ENCODE data around the gene FMNL2.
A peak's percentile ranks its signal among the peaks of the same experiment; 100 is the strongest.

Gene FMNL2

GRCh38 chr2:152499331-152499816 lies 164.4 kb downstream of the FMNL2 start:
- Histone ChIP-seq H3K27ac (peak overlapping the region; percentile 21 to 91 (median 55); a peak in 19 of 22 replicates), H3K4me1 (peaks cover 0 to 98% (median 29%) of the 10 kb centered on the region in 10 experiments; a peak in 16 of 20 replicates), H3K4me2 (peak overlapping the region in 8 of 11 experiments; percentile 0 to 89 (median 40); a peak in 16 of 22 replicates), H3K9me3 (replicated peaks in 1 of 11) (peaks cover 0 to 52% (median 41%) of the 10 kb centered on the region in 11 experiments; a peak in 18 of 22 replicates), H3K27me3 (no peaks in the 10 kb centered on the region), H3K9ac (peak overlapping the region in 4 of 11 experiments; percentile 12 to 71 (median 64); a peak in 7 of 22 replicates), H3K4me3 (0 out of 20 replicates have a peak overlapping the region, but pooled peaks of 1 of the 10 experiments have one; percentile 6), H3K36me3 (peaks cover 5 to 66% (median 35%) of the 10 kb centered on the region in 11 experiments; a peak in 19 of 22 replicates), H4K20me1 (peaks cover 0 to 99% (median 48%) of the 10 kb centered on the region in 11 experiments; a peak in 9 of 22 replicates)
- TF ChIP-seq Cebpa-rat (IDR thresholded peaks at IDR 0.05) = no peak

- peak overlapping the region in 5 of 11 experiments; percentile 7 to 71 (median 60); a peak in 7 of 22 replicates for H3K9ac ChIP-seq
- H3K4me1 ChIP-seq = peaks cover 0 to 98% (median 33%) of the 10 kb centered on the region in 10 experiments; a peak in 16 of 20 replicates
- TF ChIP-seq Cebpa-rat (IDR thresholded peaks at IDR 0.05) = no peak
- peak overlapping the region in 7 of 11 experiments; percentile 8 to 89 (median 42); a peak in 11 of 22 replicates for H3K4me2 ChIP-seq
- peaks cover 5 to 60% (median 30%) of the 10 kb centered on the region in 11 experiments; a peak in 19 of 22 replicates for H3K36me3 ChIP-seq
- peaks cover 0 to 47% (median 33%) of the 10 kb centered on the region in 11 experiments; a peak in 18 of 22 replicates for H3K9me3 ChIP-seq (replicated peaks in 1 of 11)
- peaks cover 0 to 98% (median 46%) of the 10 kb centered on the region in 11 experiments; a peak in 9 of 22 replicates for H4K20me1 ChIP-seq
- H3K4me3 ChIP-seq = 0 out of 20 replicates have a peak overlapping the region, but pooled peaks of 1 of the 10 experiments have one; percentile 6
- peak overlapping the region; percentile 10 to 91 (median 55); a peak in 20 of 22 replicates for H3K27ac ChIP-seq
- no peaks in the 10 kb centered on the region for H3K27me3 ChIP-seq
Measured at GRCh38 chr2:152499896-152500735, 165.1 kb downstream of the FMNL2 start.

- Histone ChIP-seq H3K36me3 (peaks cover 5 to 58% (median 30%) of the 10 kb centered on the region in 11 experiments; a peak in 19 of 22 replicates), H3K27me3 (no peaks in the 10 kb centered on the region), H3K4me1 (peaks cover 5 to 98% (median 38%) of the 10 kb centered on the region in 10 experiments; a peak in 19 of 20 replicates), H3K27ac (peak overlapping the region in 9 of 11 experiments; percentile 6 to 91 (median 56); a peak in 10 of 22 replicates), H3K9me3 (replicated peaks in 1 of 11) (peaks cover 0 to 41% (median 27%) of the 10 kb centered on the region in 11 experiments; a peak in 18 of 22 replicates), H3K9ac (peak overlapping the region in 2 of 11 experiments; percentile 60 to 71; a peak in 3 of 22 replicates), H4K20me1 (peaks cover 0 to 97% (median 44%) of the 10 kb centered on the region in 11 experiments; a peak in 9 of 22 replicates), H3K4me3 (no peak overlapping the region), H3K4me2 (peak overlapping the region in 3 of 11 experiments; percentile 79 to 89 (median 85); a peak in 6 of 22 replicates)
- TF ChIP-seq Cebpa-rat (IDR thresholded peaks at IDR 0.05) = no peak
Measured at GRCh38 chr2:152500772-152501171, 165.8 kb downstream of the FMNL2 start.

GRCh38 chr2:152501666-152502065 lies 166.7 kb downstream of the FMNL2 start:
- no peak for TF ChIP-seq Cebpa-rat (IDR thresholded peaks at IDR 0.05)
- H3K27me3 ChIP-seq = no peaks in the 10 kb centered on the region
- H3K4me3 ChIP-seq = no peak overlapping the region
- peak overlapping the region in 1 of 11 experiments; percentile 89; a peak in 1 of 22 replicates for H3K4me2 ChIP-seq
- peaks cover 0 to 97% (median 52%) of the 10 kb centered on the region in 11 experiments; a peak in 10 of 22 replicates for H4K20me1 ChIP-seq
- H3K27ac ChIP-seq = peak overlapping the region in 3 of 11 experiments; percentile 11 to 91 (median 88); a peak in 3 of 22 replicates
- peaks cover 13 to 98% (median 46%) of the 10 kb centered on the region in 10 experiments; a peak in 19 of 20 replicates for H3K4me1 ChIP-seq
- no peak overlapping the region for H3K9ac ChIP-seq
- H3K9me3 ChIP-seq (replicated peaks in 1 of 11) = peaks cover 0 to 33% (median 23%) of the 10 kb centered on the region in 11 experiments; a peak in 16 of 22 replicates
- H3K36me3 ChIP-seq = peaks cover 5 to 51% (median 24%) of the 10 kb centered on the region in 11 experiments; a peak in 18 of 22 replicates

GRCh38 chr2:152504618-152505017 lies 169.6 kb downstream of the FMNL2 start:
- Histone ChIP-seq H3K9me3 (replicated peaks in 1 of 11) (peaks cover 0 to 30% (median 23%) of the 10 kb centered on the region in 11 experiments; a peak in 14 of 22 replicates), H3K36me3 (peaks cover 2 to 38% (median 23%) of the 10 kb centered on the region in 11 experiments; a peak in 17 of 22 replicates), H3K27ac (peak overlapping the region in 5 of 11 experiments; percentile 8 to 63 (median 33); a peak in 6 of 22 replicates), H3K4me2 (peak overlapping the region in 3 of 11 experiments; percentile 3 to 42 (median 38); a peak in 5 of 22 replicates), H3K4me1 (peaks cover 36 to 92% (median 47%) of the 10 kb centered on the region in 10 experiments), H4K20me1 (peaks cover 0 to 98% (median 64%) of the 10 kb centered on the region in 11 experiments; a peak in 15 of 22 replicates), H3K27me3 (no peaks in the 10 kb centered on the region), H3K9ac (no peak overlapping the region), H3K4me3 (no peak overlapping the region)
- TF ChIP-seq Cebpa-rat (IDR thresholded peaks at IDR 0.05) = no peak

GRCh38 chr2:152505495-152505906 lies 170.5 kb downstream of the FMNL2 start:
- no peaks in the 10 kb centered on the region for H3K27me3 ChIP-seq
- peaks cover 0 to 26% (median 18%) of the 10 kb centered on the region in 11 experiments; a peak in 13 of 22 replicates for H3K9me3 ChIP-seq (replicated peaks in 1 of 11)
- peaks cover 34 to 83% (median 42%) of the 10 kb centered on the region in 10 experiments for H3K4me1 ChIP-seq
- 0 out of 22 replicates have a peak overlapping the region, but pooled peaks of 2 of the 11 experiments have one; percentile 0 to 17 for H3K9ac ChIP-seq
- H3K4me3 ChIP-seq = no peak overlapping the region
- peaks cover 0 to 98% (median 65%) of the 10 kb centered on the region in 11 experiments; a peak in 16 of 22 replicates for H4K20me1 ChIP-seq
- H3K36me3 ChIP-seq = peaks cover 4 to 33% (median 19%) of the 10 kb centered on the region in 11 experiments; a peak in 16 of 22 replicates
- peak overlapping the region in 7 of 11 experiments; percentile 5 to 63 (median 20); a peak in 10 of 22 replicates for H3K27ac ChIP-seq
- TF ChIP-seq Cebpa-rat (IDR thresholded peaks at IDR 0.05) = no peak
- H3K4me2 ChIP-seq = peak overlapping the region in 8 of 11 experiments; percentile 0 to 70 (median 34); a peak in 11 of 22 replicates

GRCh38 chr2:152506843-152507242 lies 171.9 kb downstream of the FMNL2 start:
- Histone ChIP-seq H3K4me2 (peak overlapping the region in 9 of 11 experiments; percentile 15 to 70 (median 36); a peak in 14 of 22 replicates), H3K27me3 (no peaks in the 10 kb centered on the region), H3K9ac (no peak overlapping the region), H3K36me3 (peaks cover 5 to 31% (median 20%) of the 10 kb centered on the region in 11 experiments; a peak in 18 of 22 replicates), H3K4me3 (no peak overlapping the region), H3K4me1 (peaks cover 34 to 76% (median 41%) of the 10 kb centered on the region in 10 experiments), H3K9me3 (replicated peaks in 1 of 11) (peaks cover 0 to 21% (median 10%) of the 10 kb centered on the region in 11 experiments; a peak in 12 of 22 replicates), H3K27ac (peak overlapping the region in 4 of 11 experiments; percentile 15 to 63 (median 36); a peak in 7 of 22 replicates), H4K20me1 (peaks cover 0 to 98% (median 75%) of the 10 kb centered on the region in 11 experiments; a peak in 17 of 22 replicates)
- TF ChIP-seq Cebpa-rat (IDR thresholded peaks at IDR 0.05) = no peak
